ENCODE results near the gene DAPK2.

Gene DAPK2

GRCh38 chr15:63888823-63889222, 157.5 kb downstream of the DAPK2 start:
- Histone ChIP-seq H3K36me3 (ENCODE audit: insufficient read depth) (no peaks in the 10 kb centered on the region), H4K20me1 (ENCODE audit: insufficient read depth) (no peaks in the 10 kb centered on the region), H3K27me3 (ENCODE audit: insufficient read depth, low read depth) (no peaks in the 10 kb centered on the region), H2AFZ (ENCODE audit: low read depth) (no peak overlapping the region), H3K4me1 (ENCODE audit: low read depth, poor library complexity, severe bottlenecking) (peaks cover 28% of the 10 kb centered on the region), H3K79me2 (ENCODE audit: insufficient read depth, low read depth) (no peaks in the 10 kb centered on the region), H3K27ac (no peak overlapping the region), H3K4me2 (no peak overlapping the region), H3K4me3 (IDR thresholded peaks at IDR 0.05; ENCODE audit: insufficient read depth, low read depth, low read length) (no peak overlapping the region), H3K9ac (no peak overlapping the region)
- no peak for TF ChIP-seq CTCF (conservative IDR thresholded peaks at IDR 0.05; ENCODE audit: low read depth, low read length)

- no peak for TF ChIP-seq CTCF (conservative IDR thresholded peaks at IDR 0.05; ENCODE audit: low read depth, low read length)
- Histone ChIP-seq H3K4me1 (ENCODE audit: low read depth, poor library complexity, severe bottlenecking) (peaks cover 22% of the 10 kb centered on the region), H2AFZ (ENCODE audit: low read depth) (no peak overlapping the region), H4K20me1 (ENCODE audit: insufficient read depth) (no peaks in the 10 kb centered on the region), H3K4me2 (no peak overlapping the region), H3K27me3 (ENCODE audit: insufficient read depth, low read depth) (no peaks in the 10 kb centered on the region), H3K27ac (no peak overlapping the region), H3K9ac (no peak overlapping the region), H3K36me3 (ENCODE audit: insufficient read depth) (no peaks in the 10 kb centered on the region), H3K4me3 (IDR thresholded peaks at IDR 0.05; ENCODE audit: insufficient read depth, low read depth, low read length) (no peak overlapping the region), H3K79me2 (ENCODE audit: insufficient read depth, low read depth) (no peaks in the 10 kb centered on the region)
These were observed 158.1 kb downstream of the DAPK2 start for GRCh38 chr15:63888146-63888545.

GRCh38 chr15:63887630-63888029, 158.7 kb downstream of the DAPK2 start:
- no peaks in the 10 kb centered on the region for H3K79me2 ChIP-seq (ENCODE audit: insufficient read depth, low read depth)
- H3K27me3 ChIP-seq (ENCODE audit: insufficient read depth, low read depth): no peaks in the 10 kb centered on the region
- peaks cover 16% of the 10 kb centered on the region for H3K4me1 ChIP-seq (ENCODE audit: low read depth, poor library complexity, severe bottlenecking)
- TF ChIP-seq CTCF (conservative IDR thresholded peaks at IDR 0.05; ENCODE audit: low read depth, low read length): no peak
- H3K27ac ChIP-seq: no peak overlapping the region
- no peak overlapping the region for H3K9ac ChIP-seq
- H3K4me2 ChIP-seq: no peak overlapping the region
- no peak overlapping the region for H3K4me3 ChIP-seq (IDR thresholded peaks at IDR 0.05; ENCODE audit: insufficient read depth, low read depth, low read length)
- no peaks in the 10 kb centered on the region for H4K20me1 ChIP-seq (ENCODE audit: insufficient read depth)
- H3K36me3 ChIP-seq (ENCODE audit: insufficient read depth): no peaks in the 10 kb centered on the region
- H2AFZ ChIP-seq (ENCODE audit: low read depth): no peak overlapping the region

GRCh38 chr15:63884953-63885352, 161.3 kb downstream of the DAPK2 start:
- no peaks in the 10 kb centered on the region for H3K4me1 ChIP-seq (ENCODE audit: low read depth, poor library complexity, severe bottlenecking)
- no peak overlapping the region for H3K9ac ChIP-seq
- no peak overlapping the region for H3K4me3 ChIP-seq (IDR thresholded peaks at IDR 0.05; ENCODE audit: insufficient read depth, low read depth, low read length)
- no peak overlapping the region for H2AFZ ChIP-seq (ENCODE audit: low read depth)
- no peak overlapping the region for H3K27ac ChIP-seq
- no peaks in the 10 kb centered on the region for H3K79me2 ChIP-seq (ENCODE audit: insufficient read depth, low read depth)
- no peak overlapping the region for H3K4me2 ChIP-seq
- TF ChIP-seq CTCF (conservative IDR thresholded peaks at IDR 0.05; ENCODE audit: low read depth, low read length): no peak
- no peaks in the 10 kb centered on the region for H3K27me3 ChIP-seq (ENCODE audit: insufficient read depth, low read depth)
- no peaks in the 10 kb centered on the region for H3K36me3 ChIP-seq (ENCODE audit: insufficient read depth)
- no peaks in the 10 kb centered on the region for H4K20me1 ChIP-seq (ENCODE audit: insufficient read depth)

Data from KMS-11 (cell line).